GM12874 (cell line): Measurements from ENCODE around the gene DCAF6.

Source experiments
- TF ChIP-seq, protein P1 (sequence below): IDR thresholded peaks from 2 replicates; pipeline ENCODE4 v1.5.1; 2011; ENCODE audit warnings: low read depth, mild to moderate bottlenecking, control low read depth, low read length, moderate library complexity; ENCODE audit not compliant: insufficient read depth

DCAF6 gene, protein sequence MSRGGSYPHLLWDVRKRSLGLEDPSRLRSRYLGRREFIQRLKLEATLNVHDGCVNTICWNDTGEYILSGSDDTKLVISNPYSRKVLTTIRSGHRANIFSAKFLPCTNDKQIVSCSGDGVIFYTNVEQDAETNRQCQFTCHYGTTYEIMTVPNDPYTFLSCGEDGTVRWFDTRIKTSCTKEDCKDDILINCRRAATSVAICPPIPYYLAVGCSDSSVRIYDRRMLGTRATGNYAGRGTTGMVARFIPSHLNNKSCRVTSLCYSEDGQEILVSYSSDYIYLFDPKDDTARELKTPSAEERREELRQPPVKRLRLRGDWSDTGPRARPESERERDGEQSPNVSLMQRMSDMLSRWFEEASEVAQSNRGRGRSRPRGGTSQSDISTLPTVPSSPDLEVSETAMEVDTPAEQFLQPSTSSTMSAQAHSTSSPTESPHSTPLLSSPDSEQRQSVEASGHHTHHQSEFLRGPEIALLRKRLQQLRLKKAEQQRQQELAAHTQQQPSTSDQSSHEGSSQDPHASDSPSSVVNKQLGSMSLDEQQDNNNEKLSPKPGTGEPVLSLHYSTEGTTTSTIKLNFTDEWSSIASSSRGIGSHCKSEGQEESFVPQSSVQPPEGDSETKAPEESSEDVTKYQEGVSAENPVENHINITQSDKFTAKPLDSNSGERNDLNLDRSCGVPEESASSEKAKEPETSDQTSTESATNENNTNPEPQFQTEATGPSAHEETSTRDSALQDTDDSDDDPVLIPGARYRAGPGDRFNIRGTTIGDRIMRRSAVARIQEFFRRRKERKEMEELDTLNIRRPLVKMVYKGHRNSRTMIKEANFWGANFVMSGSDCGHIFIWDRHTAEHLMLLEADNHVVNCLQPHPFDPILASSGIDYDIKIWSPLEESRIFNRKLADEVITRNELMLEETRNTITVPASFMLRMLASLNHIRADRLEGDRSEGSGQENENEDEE

DNA sequence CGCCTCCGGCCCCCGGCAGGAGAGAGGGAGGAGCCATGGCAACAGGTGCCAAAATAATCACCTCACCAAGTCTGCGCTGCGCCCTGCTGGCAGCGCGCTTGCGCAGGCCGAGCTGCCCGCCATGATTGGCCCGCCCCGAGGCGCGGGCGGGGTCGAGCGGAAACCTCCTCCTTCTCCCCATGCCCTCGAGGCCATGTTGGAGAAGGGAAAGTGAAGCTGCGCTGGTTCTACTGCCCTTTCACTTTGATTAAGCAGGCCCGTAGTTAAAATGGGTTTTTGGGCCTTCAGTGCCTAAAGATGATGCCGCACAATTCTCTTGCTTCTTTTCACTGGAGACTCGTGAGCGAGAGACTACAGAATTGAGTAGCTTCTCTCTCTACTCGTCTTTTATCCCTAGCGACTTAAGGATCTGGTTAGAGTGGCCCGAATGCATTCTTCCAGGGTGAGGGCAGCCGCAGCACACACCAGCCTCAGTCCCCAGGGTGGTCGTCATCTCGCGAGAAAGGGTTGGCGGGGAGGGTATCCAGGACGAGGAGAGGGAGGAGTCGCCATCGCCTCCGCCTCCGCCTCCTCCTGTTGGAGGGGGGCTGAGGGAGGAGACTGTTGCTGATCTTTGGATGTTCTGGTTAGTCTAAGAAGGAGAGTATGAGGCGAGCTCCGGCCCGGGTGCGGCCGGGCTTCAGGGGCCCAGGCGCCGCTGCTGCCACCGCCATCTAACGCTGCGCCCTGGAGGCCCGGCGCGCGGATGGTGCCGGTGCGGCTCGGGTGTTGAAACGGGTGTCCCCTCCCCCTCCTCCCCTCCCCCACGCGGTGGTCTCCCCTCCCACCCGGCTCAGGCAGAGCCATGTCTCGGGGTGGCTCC lies at the start of gene DCAF6:
DCAF6 (plus strand) TSS at position 616 of the 862 bp plus-strand sequence; CDS start at position 845, 229 bp downstream.
- TF ChIP-seq, protein P1, sequence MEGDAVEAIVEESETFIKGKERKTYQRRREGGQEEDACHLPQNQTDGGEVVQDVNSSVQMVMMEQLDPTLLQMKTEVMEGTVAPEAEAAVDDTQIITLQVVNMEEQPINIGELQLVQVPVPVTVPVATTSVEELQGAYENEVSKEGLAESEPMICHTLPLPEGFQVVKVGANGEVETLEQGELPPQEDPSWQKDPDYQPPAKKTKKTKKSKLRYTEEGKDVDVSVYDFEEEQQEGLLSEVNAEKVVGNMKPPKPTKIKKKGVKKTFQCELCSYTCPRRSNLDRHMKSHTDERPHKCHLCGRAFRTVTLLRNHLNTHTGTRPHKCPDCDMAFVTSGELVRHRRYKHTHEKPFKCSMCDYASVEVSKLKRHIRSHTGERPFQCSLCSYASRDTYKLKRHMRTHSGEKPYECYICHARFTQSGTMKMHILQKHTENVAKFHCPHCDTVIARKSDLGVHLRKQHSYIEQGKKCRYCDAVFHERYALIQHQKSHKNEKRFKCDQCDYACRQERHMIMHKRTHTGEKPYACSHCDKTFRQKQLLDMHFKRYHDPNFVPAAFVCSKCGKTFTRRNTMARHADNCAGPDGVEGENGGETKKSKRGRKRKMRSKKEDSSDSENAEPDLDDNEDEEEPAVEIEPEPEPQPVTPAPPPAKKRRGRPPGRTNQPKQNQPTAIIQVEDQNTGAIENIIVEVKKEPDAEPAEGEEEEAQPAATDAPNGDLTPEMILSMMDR: no peak

DNA sequence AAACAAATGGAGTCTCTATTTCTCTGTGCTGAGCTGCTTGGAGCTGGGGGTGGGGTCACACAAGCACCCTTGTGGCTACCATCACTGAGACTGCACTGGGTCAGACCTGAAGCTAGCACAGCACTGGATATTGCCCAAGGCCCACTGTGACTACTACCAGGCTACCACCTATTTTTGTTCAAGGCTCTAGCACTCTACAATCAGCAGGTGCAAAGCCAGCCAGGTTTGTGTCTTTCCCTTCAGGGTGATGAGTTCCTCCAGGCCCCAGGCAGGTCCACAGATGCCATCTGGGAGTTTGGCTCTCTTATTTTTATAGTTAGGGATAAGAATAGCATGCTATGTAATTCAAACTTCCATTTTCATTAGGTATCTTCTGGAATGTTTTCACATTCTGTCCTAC lies 46.1 kb upstream of the DCAF6 start:
- TF ChIP-seq, protein P1: no peak

DNA sequence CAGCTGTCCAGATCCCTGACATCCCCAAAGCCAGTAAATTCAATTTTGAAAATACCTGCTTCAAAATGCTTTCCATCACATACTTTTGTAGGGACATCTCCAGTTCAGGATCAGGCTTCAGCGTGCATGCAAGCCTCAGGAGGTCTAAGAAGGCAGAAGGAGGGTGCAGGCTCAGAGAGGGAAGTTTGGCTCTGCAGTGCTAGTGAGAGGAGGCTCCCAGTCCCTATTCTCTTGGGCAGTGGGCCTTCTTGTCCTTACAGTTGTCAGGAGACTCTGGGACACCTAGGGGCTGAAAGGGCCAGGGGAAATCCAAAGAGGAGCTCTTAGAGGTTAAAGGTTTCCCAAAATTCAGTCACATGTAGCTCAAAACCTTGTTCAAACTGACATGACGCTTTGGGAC lies 42.7 kb upstream of the DCAF6 start:
- TF ChIP-seq, protein P1: no peak

DNA sequence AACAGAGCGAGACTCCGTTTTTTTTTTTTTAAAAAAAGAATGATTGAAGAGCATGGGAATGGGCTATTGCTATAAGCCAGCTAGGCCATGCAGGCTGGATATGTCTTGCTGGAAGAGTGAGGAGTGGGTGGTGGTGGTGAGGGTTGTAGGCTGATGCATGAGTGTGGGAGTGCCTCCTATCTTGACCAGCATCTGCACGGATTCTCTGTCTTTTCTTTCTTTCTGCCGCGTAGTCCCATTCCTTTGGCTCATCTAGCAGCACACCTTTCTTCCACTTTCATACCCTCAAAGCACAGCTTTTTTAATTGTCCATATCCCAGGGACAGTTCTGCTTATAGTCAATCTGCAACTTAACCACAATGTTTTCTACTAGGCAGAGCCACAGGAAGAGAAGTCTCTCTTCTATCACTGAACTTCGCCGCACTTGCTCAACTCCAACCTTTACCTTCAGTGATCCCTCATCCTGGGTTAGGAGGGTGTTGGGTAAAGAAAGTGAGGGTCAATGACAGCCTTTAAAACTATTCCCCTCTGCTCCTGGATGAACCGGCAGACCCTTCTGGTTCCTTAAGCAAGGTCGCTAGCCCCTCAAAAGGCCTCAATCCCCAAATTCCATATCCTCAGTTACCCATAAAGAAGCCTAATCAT lies 37.8 kb upstream of the DCAF6 start:
- TF ChIP-seq, protein P1: no peak

DNA sequence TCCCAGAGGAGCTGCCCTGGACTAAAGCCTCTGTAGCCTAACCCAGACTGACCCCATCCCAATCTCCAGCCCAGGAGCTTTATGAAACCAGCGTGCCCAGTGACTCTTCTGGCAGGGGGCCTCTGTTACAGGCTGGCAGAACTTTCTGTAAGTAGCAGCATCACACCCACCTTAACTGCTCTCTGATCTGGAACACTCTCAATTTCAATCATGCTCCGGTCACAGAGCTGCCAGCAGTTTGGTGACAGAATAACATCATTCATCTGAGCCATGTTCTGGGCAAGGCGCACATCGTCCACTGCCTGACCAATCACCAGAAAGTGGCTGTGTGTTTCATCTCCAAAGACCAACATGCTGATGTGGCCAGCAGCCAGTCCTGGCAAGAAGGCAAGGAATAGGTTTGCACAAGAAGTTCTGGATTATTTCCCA lies 37.2 kb upstream of the DCAF6 start:
- TF ChIP-seq, protein P1: no peak

DNA sequence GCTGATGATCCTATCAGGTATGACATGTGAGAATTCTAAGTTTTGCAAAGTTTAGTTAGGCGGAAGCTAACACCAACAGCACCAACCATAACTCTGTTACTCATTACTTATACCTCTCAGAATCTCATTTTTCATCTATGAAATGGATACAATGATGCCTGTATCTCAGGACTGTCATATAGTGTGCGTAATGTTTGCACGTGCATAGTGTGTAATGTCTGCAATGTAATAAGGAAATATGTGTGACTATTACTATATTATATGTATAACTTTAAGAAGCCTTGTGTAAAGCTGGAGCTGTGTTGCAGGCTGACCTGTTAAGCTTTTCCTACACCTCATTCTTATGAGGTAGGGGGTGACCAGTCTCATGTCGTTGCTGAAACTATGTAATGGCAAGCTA lies 35.6 kb upstream of the DCAF6 start:
- TF ChIP-seq, protein P1: no peak
